Lung (tissue), 12 donors: ENCODE results near the gene EHD4. TPM values are rescaled to one million over a fixed set of nuclear protein-coding genes. Genes with fewer than 3 reads are reported as not detected.

Experiments used
- ATAC-seq: fragments of 200-7000 bp; cut with Tn5 transposase; one replicate; pipeline ENCODE4 v1.9.1; 2020; ENCODE audit warnings: moderate number of reproducible peaks; ENCODE audit not compliant: insufficient read depth, low FRiP score
- DNase-seq, 3 donors: peaks; one replicate each; pipeline ENCODE4 v3.0.0-alpha.2; 2013 to 2017
- H3K27ac ChIP-seq, 2 donors: one replicate each; pipeline ENCODE4 v1.5.1; 2013; ENCODE audit warnings: mild to moderate bottlenecking in 2 of 2, moderate library complexity in 2 of 2, control low read depth in 1 of 2, inconsistent platforms in 1 of 2, low read depth in 1 of 2, low read length in 1 of 2
- H3K27me3 ChIP-seq, 3 donors: one replicate each; pipeline ENCODE4 v1.5.1; 2013; ENCODE audit warnings: low read length in 2 of 3; ENCODE audit not compliant: control insufficient read depth in 3 of 3, insufficient read depth in 3 of 3
- H3K36me3 ChIP-seq, 4 donors: one replicate each; pipeline ENCODE4 v1.5.1; 2013; ENCODE audit warnings: low read length in 4 of 4, mild to moderate bottlenecking in 1 of 4, moderate library complexity in 1 of 4; ENCODE audit not compliant: control insufficient read depth in 4 of 4, insufficient read depth in 4 of 4
- H3K4me1 ChIP-seq, 5 donors: one replicate each; pipeline ENCODE4 v1.5.1; 2013; ENCODE audit warnings: low read length in 5 of 5, mild to moderate bottlenecking in 2 of 5, moderate library complexity in 1 of 5; ENCODE audit not compliant: control insufficient read depth in 5 of 5, insufficient read depth in 5 of 5
- H3K4me3 ChIP-seq: one replicate; pipeline ENCODE4 v1.5.1; 2013; ENCODE audit warnings: mild to moderate bottlenecking, control low read depth, moderate library complexity
- H3K9ac ChIP-seq, 2 donors: one replicate each; pipeline ENCODE4 v1.5.1; 2013; ENCODE audit warnings: low read length in 2 of 2, control low read depth in 1 of 2; ENCODE audit not compliant: insufficient read depth in 1 of 2
- H3K9me3 ChIP-seq, 4 donors: one replicate each; pipeline ENCODE4 v1.5.1; 2013; ENCODE audit warnings: low read length in 3 of 4, mild to moderate bottlenecking in 1 of 4, moderate library complexity in 1 of 4; ENCODE audit not compliant: control insufficient read depth in 4 of 4, insufficient read depth in 3 of 4
- WGBS, 2 donors: extraction: QIAGEN DNeasy Blood & Tissue Kit; methylation state at CpG; one replicate each; pipeline ENCODE4 v1.1.7; 2013; 5-methylcytosine and 5-hydroxymethylcytosine counted together
- polyA plus RNA-seq, 2 donors: library from polyadenylated mRNA; stranded (reverse); fragments of 200-250 nt; gene quantifications; one replicate each; pipeline ENCODE4 v1.2.1, GENCODE V29; 2013
- total RNA-seq, 2 donors: library from RNA; depleted of rRNA in 1 of 2; stranded (reverse); fragments of >200 nt in 1 of 2; gene quantifications; one replicate each; pipeline ENCODE4 v1.2.1, GENCODE V29; 2014 to 2021
- TF ChIP-seq, protein P1 (sequence below): IDR thresholded peaks from 2 replicates; pipeline ENCODE4 v1.5.1; 2012; ENCODE audit warnings: mild to moderate bottlenecking; ENCODE audit errors: control extremely low read depth, extremely low read depth
- donor health status: control.
- donor health status: control.
- donor health status: Bipolar disorder and iron deficiency.
- donor health status: healthy.
- donor health status: DM: yes; HTN: yes; CAD: no.

EHD4 gene
- total and polyA plus RNA-seq, 4 donors: 16.4 to 36.3 (median 25.9) TPM

DNA sequence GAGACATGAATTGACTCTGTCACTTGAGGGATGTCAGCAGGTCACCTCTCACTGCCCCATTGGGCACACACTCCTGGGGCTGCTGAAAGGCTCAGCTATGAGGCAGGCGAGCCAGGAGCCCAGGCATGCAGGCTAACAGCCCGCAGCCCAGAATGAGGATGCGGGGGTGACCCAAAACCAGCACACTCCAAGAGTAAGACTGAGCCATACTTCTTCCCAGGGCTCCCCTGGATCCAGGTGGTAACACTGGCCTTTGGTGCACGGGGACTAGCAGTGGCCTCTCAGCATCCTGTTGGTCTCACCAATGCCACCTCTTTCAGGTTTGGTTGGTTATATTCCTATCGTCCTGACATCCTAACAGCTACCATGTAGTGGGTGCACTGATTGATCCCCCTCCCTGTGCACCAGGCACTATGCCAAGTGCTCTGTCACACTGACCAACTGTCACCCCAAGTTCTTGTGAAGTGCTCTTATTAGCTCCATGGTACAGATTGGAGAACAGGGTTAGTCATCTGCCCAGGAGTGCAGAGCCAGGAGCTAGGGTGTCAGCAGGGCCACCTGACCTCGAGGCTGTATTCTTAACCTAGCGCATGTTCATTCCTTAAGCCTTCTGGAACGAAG lies 53.7 kb downstream of the EHD4 start:
- TF ChIP-seq, protein P1, sequence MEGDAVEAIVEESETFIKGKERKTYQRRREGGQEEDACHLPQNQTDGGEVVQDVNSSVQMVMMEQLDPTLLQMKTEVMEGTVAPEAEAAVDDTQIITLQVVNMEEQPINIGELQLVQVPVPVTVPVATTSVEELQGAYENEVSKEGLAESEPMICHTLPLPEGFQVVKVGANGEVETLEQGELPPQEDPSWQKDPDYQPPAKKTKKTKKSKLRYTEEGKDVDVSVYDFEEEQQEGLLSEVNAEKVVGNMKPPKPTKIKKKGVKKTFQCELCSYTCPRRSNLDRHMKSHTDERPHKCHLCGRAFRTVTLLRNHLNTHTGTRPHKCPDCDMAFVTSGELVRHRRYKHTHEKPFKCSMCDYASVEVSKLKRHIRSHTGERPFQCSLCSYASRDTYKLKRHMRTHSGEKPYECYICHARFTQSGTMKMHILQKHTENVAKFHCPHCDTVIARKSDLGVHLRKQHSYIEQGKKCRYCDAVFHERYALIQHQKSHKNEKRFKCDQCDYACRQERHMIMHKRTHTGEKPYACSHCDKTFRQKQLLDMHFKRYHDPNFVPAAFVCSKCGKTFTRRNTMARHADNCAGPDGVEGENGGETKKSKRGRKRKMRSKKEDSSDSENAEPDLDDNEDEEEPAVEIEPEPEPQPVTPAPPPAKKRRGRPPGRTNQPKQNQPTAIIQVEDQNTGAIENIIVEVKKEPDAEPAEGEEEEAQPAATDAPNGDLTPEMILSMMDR: no peak
- Histone ChIP-seq H3K27me3 (no peaks in the 10 kb centered on the region), H3K4me1 (peaks cover 0 to 39% (median 7%) of the 10 kb centered on the region in 5 donors), H3K4me3 (no peak overlapping the region), H3K36me3 (peaks cover 0 to 23% (median 0%) of the 10 kb centered on the region in 4 donors), H3K27ac (peak overlapping the region in 1 of 2 donors; percentile 80), H3K9me3 (no peaks in the 10 kb centered on the region), H3K9ac (no peak overlapping the region)
- ATAC-seq: no peak
- DNase-seq: no peak
- WGBS, 2 donors: 93 to 94% methylated on average over 8 of the region's 8 CpGs

GRCh38 chr15:41917767-41918430 lies 54.5 kb downstream of the EHD4 start:
- H3K4me3 ChIP-seq: no peak overlapping the region
- peak overlapping the region; percentile 46 to 80 for H3K27ac ChIP-seq
- no peak overlapping the region for H3K9ac ChIP-seq
- 75 to 81% methylated on average over 10 of the region's 10 CpGs for WGBS, 2 donors
- H3K36me3 ChIP-seq: peaks cover 0 to 26% (median 0%) of the 10 kb centered on the region in 4 donors
- DNase-seq (no peak), ATAC-seq (no peak)
- H3K27me3 ChIP-seq: no peaks in the 10 kb centered on the region
- H3K9me3 ChIP-seq: no peaks in the 10 kb centered on the region
- H3K4me1 ChIP-seq: peaks cover 0 to 46% (median 7%) of the 10 kb centered on the region in 5 donors
- TF ChIP-seq, protein P1: no peak

GRCh38 chr15:41915255-41915994 lies 56.9 kb downstream of the EHD4 start:
- H3K27ac ChIP-seq: peak overlapping the region in 1 of 2 donors; percentile 89
- peak; percentile 34 for ATAC-seq
- H3K4me3 ChIP-seq: no peak overlapping the region
- no peaks in the 10 kb centered on the region for H3K27me3 ChIP-seq
- no peak overlapping the region for H3K9ac ChIP-seq
- no peaks in the 10 kb centered on the region for H3K9me3 ChIP-seq
- H3K4me1 ChIP-seq: peaks cover 0 to 37% (median 5%) of the 10 kb centered on the region in 5 donors
- TF ChIP-seq, protein P1: no peak
- 68 to 74% methylated on average over 6 of the region's 6 CpGs for WGBS, 2 donors
- DNase-seq: no peak
- H3K36me3 ChIP-seq: peaks cover 0 to 36% (median 0%) of the 10 kb centered on the region in 4 donors
